GM18505 (cell line): Measurements from ENCODE around the gene HTN3.
"Not testable (repeated sequence)": the region's sequence is repeated elsewhere in the genome, so short reads cannot be mapped to it uniquely, and the experiment has no call there.

Experiments used
- ATAC-seq: cut with Tn5 transposase; IDR thresholded peaks from one replicate; pipeline ENCODE4 v1.9.1; 2021; ENCODE audit not compliant: unreplicated experiment
- POLR2A ChIP-seq: IDR thresholded peaks from 4 replicates; pipeline ENCODE4 v1.6.1; 2011; ENCODE audit warnings: borderline replicate concordance; ENCODE audit not compliant: insufficient read depth, insufficient read length; ENCODE audit errors: extremely low read depth

The HTN3 gene

DNA sequence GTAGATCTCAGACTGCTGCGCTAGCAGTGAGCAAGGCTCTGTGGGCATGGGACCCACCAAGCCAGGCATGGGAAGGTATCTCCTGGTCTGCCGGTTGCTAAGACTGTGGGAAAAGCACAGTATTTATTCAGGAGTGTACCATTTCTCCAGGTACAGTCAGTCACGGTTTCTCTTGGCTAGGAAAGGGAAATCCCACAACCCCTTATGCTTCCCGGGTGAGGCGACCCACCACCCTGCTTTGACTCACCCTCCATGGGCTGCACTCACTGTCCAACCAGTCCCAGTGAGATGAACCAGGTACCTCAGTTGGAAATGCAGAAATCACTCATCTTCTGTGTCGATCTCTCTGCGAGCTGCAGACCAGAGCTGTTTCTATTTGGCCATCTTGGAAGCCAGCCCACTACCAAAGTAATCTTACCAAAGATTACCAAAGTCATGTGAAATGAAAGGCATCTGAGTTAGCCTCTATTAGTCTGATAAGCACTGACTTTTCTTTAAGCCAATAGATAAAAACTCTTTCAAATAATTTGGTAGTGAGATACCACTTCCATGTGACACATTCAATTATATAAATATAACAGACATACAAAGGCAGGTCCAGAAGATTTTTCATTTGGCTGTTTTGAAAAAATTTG lies 13.5 kb downstream of the HTN3 start:
- ATAC-seq, result no peak
- no peak for TF ChIP-seq POLR2A

DNA sequence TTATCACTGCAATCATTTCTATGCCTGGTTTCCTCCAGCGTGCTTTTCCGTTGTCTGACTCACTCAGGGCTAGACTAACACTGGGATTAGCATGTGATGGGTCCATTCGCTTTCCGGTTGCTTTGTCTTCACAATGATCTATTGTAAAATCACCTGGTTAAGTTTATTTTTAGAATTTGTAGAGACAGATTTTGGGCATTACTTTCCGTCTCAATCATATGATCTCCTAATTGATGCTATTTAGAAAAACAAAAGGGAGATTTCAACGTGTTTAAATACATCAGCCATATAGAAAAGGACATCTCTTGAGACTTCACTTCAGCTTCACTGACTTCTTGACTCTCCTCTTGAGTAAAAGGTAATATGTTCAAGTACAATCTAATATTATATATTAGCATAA lies 21.9 kb downstream of the HTN3 start, which contains the start of gene HTN1:
Gene HTN1, plus strand, starts transcription at position 301 of the 400 bp plus-strand sequence. CDS start 2,639 bp downstream, outside the sequence.
- ATAC-seq, result not testable (repeated sequence)

- not testable (repeated sequence) for ATAC-seq
These were observed 28.3 kb downstream of the HTN3 start for GRCh38 chr4:70056534-70056933.

DNA sequence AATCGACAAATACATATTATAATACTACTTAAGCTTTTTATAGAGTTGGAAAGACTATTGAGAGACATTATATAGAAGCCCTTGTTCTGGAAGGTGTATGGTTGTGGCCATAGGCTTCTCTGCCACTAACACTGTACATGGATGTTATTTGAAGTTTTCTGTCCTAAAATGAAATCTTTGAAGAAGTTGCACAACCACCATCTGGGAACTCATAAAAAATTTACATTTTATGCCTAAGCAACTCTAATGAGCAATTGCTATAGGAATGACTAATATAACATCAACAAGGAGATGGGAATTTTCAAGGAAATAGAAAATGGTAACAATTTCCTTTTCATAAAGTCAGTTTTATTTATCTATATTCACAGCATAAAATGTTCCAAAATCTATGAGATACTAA lies 29.4 kb downstream of the HTN3 start:
- TF ChIP-seq POLR2A, result no peak
- ATAC-seq, result no peak

GRCh38 chr4:70059149-70059548 lies 30.9 kb downstream of the HTN3 start:
- ATAC-seq, result no peak
- TF ChIP-seq POLR2A, result no peak

GRCh38 chr4:70062000-70062399 lies 33.7 kb downstream of the HTN3 start:
- no peak for TF ChIP-seq POLR2A
- ATAC-seq, result peak; percentile 70

DNA sequence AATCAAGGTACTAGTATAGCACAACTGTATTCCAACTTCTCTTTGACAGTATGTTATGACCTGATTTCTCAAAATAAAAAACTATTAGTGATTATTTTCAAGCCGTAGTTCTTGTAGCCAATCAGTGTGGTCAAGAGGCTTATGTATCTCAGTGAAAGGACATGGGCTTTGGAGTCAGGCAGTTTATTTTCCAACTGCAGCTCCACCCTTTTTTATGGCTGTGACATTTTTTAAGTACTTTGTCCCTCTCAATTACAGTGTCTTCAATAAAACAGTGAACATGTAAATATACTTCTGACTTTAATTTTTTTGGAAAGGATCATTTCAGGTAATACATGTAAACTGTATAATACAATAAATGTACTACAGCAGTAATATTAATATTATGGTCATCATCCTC lies 51.9 kb downstream of the HTN3 start:
- no peak for ATAC-seq
- no peak for TF ChIP-seq POLR2A
